H1 (cell line): ENCODE measurements around the gene CKLF. TPM values are rescaled to one million over a fixed set of nuclear protein-coding genes. Genes with fewer than 3 reads are reported as not detected.

Source experiments
- CTCF ChIA-PET: fragments of 300-600 bp; sonication (Branson Sonifier 250); formaldehyde crosslinking; loops from one replicate; lab custom pipeline; 2021; ENCODE audit not compliant: partially characterized antibody; lab: Charles Lee
- POLR2A ChIA-PET: fragments of 300-600 bp; sonication (Branson Sonifier 250); formaldehyde crosslinking; loops from one replicate; lab custom pipeline; 2021; ENCODE audit warnings: inconsistent platforms; ENCODE audit not compliant: partially characterized antibody; lab: Charles Lee
- DNase-seq, 2 experiments: peaks; one replicate each; pipeline versions ENCODE4 v3.0.0 to v3.0.0-alpha.2; 2010 to 2022; ENCODE audit warnings: low spot score in 2 of 2, low read depth in 1 of 2, mixed read lengths in 1 of 2
- FAIRE-seq: peaks from 2 replicates; lab custom pipeline; 2011; peaks lifted over from hg19 to GRCh38; lab: Jason Lieb, UNC
- H2AFZ ChIP-seq: 2 replicates; pipeline ENCODE4 v1.8.1; 2012; ENCODE audit warnings: low read length, inconsistent platforms
- H2AK5ac ChIP-seq: 2 replicates; pipeline ENCODE4 v1.6.1; 2013; ENCODE audit warnings: low read depth, low read length
- H2BK120ac ChIP-seq: replicated peaks from 2 replicates; pipeline ENCODE3; 2013; ENCODE audit warnings: low read depth, low read length, inconsistent platforms
- H2BK12ac ChIP-seq: 2 replicates; pipeline ENCODE4 v1.6.1; 2013; ENCODE audit warnings: low read depth, low read length
- H2BK15ac ChIP-seq: 2 replicates; pipeline ENCODE4 v1.6.1; 2013; ENCODE audit warnings: low read length
- H2BK20ac ChIP-seq: 2 replicates; pipeline ENCODE4 v1.6.1; 2013; ENCODE audit warnings: low read length
- H2BK5ac ChIP-seq: 2 replicates; pipeline ENCODE4 v1.6.1; 2013; ENCODE audit warnings: low read depth, low read length
- H3K14ac ChIP-seq: 2 replicates; pipeline ENCODE4 v1.6.1; 2013; ENCODE audit warnings: inconsistent platforms; ENCODE audit not compliant: insufficient read length
- H3K18ac ChIP-seq: 2 replicates; pipeline ENCODE4 v1.6.1; 2013; ENCODE audit warnings: low read length; ENCODE audit errors: extremely low read depth
- H3K23ac ChIP-seq: 2 replicates; pipeline ENCODE4 v1.6.1; 2013; ENCODE audit warnings: inconsistent platforms; ENCODE audit not compliant: insufficient read length
- H3K23me2 ChIP-seq: 2 replicates; pipeline ENCODE4 v1.6.1; 2013; ENCODE audit warnings: low read depth, low read length
- H3K27ac ChIP-seq: 2 replicates; pipeline ENCODE4 v1.6.1; 2011; ENCODE audit warnings: low read depth, low read length, inconsistent platforms
- H3K27me3 ChIP-seq, 4 experiments: replicated peaks in 1 of 4; 1 replicate in 1 of 4; 2 replicates in 3 of 4; pipeline versions ENCODE4 v1.6.1 to v1.8.1; 2011 to 2013; ENCODE audit warnings: low read length in 3 of 4, mild to moderate bottlenecking in 3 of 4, inconsistent platforms in 2 of 4, mixed read lengths in 2 of 4, moderate library complexity in 1 of 4; ENCODE audit not compliant: control insufficient read depth in 3 of 4, insufficient read depth in 3 of 4; ENCODE audit errors: extremely low read depth in 1 of 4
- H3K36me3 ChIP-seq, 4 experiments: 2 replicates each; pipeline versions ENCODE4 v1.6.1 to v1.8.1; 2011 to 2013; ENCODE audit warnings: mild to moderate bottlenecking in 4 of 4, low read length in 3 of 4, moderate library complexity in 2 of 4, control low read depth in 1 of 4, inconsistent platforms in 1 of 4; ENCODE audit not compliant: insufficient read depth in 4 of 4, control insufficient read depth in 2 of 4
- H3K4ac ChIP-seq: replicated peaks from 2 replicates; pipeline ENCODE3; 2013; ENCODE audit warnings: low read length, low read depth, mixed read lengths, inconsistent platforms; ENCODE audit not compliant: insufficient read length
- H3K4me1 ChIP-seq, 4 experiments: replicated peaks in 1 of 4; 1 replicate in 1 of 4; 2 replicates in 3 of 4; pipeline versions ENCODE4 v1.6.1 to v1.8.1; 2011 to 2013; ENCODE audit warnings: low read length in 3 of 4, inconsistent platforms in 2 of 4, mixed read lengths in 1 of 4; ENCODE audit not compliant: insufficient read depth in 4 of 4, control insufficient read depth in 3 of 4
- H3K4me2 ChIP-seq, 2 experiments: 2 replicates each; pipeline versions ENCODE4 v1.6.1 to v1.8.1; 2011 to 2013; ENCODE audit warnings: low read depth in 2 of 2, low read length in 2 of 2, control low read depth in 1 of 2, inconsistent platforms in 1 of 2, mild to moderate bottlenecking in 1 of 2; ENCODE audit not compliant: insufficient read depth in 1 of 2
- H3K4me3 ChIP-seq, 4 experiments: fragments of 200-600, 300-600 bp in 1 of 4; sonication (generic), shearing (Covaris generic), sonication (Bioruptor Twin) in 1 of 4; 2 replicates each; pipeline versions ENCODE4 v1.5.1 to v1.8.1; 2011 to 2016; ENCODE audit warnings: low read length in 4 of 4, low read depth in 3 of 4, control low read depth in 2 of 4, inconsistent platforms in 2 of 4, mild to moderate bottlenecking in 2 of 4, mixed read lengths in 1 of 4, moderate library complexity in 1 of 4; ENCODE audit not compliant: insufficient read depth in 2 of 4; ENCODE audit errors: extremely low read depth in 1 of 4
- H3K56ac ChIP-seq: replicated peaks from 2 replicates; pipeline ENCODE3; 2013; ENCODE audit warnings: low read depth, mild to moderate bottlenecking, mixed read lengths, low read length, inconsistent platforms; ENCODE audit not compliant: insufficient read length
- H3K79me1 ChIP-seq: 2 replicates; pipeline ENCODE4 v1.6.1; 2013; ENCODE audit warnings: low read depth, low read length, control low read depth
- H3K79me2 ChIP-seq, 2 experiments: 2 replicates each; pipeline versions ENCODE4 v1.6.1 to v1.8.1; 2012 to 2013; ENCODE audit warnings: low read length in 2 of 2, mild to moderate bottlenecking in 2 of 2, inconsistent platforms in 1 of 2; ENCODE audit not compliant: insufficient read depth in 2 of 2, control insufficient read depth in 1 of 2
- H3K9ac ChIP-seq, 4 experiments: replicated peaks in 1 of 4; 1 replicate in 1 of 4; 2 replicates in 3 of 4; pipeline versions ENCODE4 v1.6.1 to v1.8.1; 2011 to 2013; ENCODE audit warnings: low read depth in 3 of 4, low read length in 3 of 4, control low read depth in 2 of 4, mild to moderate bottlenecking in 2 of 4, moderate library complexity in 2 of 4, inconsistent platforms in 1 of 4; ENCODE audit errors: extremely low read depth in 1 of 4
- H3K9me3 ChIP-seq, 2 experiments: 2 replicates each; pipeline versions ENCODE4 v1.6.1 to v1.8.1; 2012 to 2013; ENCODE audit warnings: mild to moderate bottlenecking in 2 of 2, moderate library complexity in 2 of 2, control low read depth in 1 of 2, inconsistent platforms in 1 of 2, low read depth in 1 of 2, low read length in 1 of 2, mixed read lengths in 1 of 2; ENCODE audit not compliant: insufficient read depth in 2 of 2
- H4K20me1 ChIP-seq, 2 experiments: replicated peaks in 1 of 2; 2 replicates each; pipeline versions ENCODE3 to v1.8.1; 2011 to 2013; ENCODE audit warnings: inconsistent platforms in 2 of 2, low read length in 2 of 2, mild to moderate bottlenecking in 1 of 2; ENCODE audit not compliant: insufficient read depth in 2 of 2, control insufficient read depth in 1 of 2
- H4K5ac ChIP-seq: 2 replicates; pipeline ENCODE4 v1.6.1; 2013; ENCODE audit warnings: low read length, low read depth, mixed read lengths, inconsistent platforms; ENCODE audit not compliant: insufficient read length
- H4K8ac ChIP-seq: 2 replicates; pipeline ENCODE4 v1.8.0; 2013; ENCODE audit warnings: mild to moderate bottlenecking, moderate library complexity, low read length, inconsistent platforms; ENCODE audit not compliant: insufficient read depth; ENCODE audit errors: extremely low read depth
- H4K91ac ChIP-seq: replicated peaks from 2 replicates; pipeline ENCODE3; 2013; ENCODE audit warnings: low read length, mixed read lengths, inconsistent platforms; ENCODE audit not compliant: insufficient read length
- MAX ChIP-seq: IDR thresholded peaks from 2 replicates; pipeline ENCODE4 v1.6.1; 2012; ENCODE audit warnings: inconsistent platforms
- NANOG ChIP-seq: IDR thresholded peaks from 2 replicates; pipeline ENCODE4 v1.6.1; 2011; ENCODE audit warnings: low read length, low read depth, mild to moderate bottlenecking, inconsistent platforms; ENCODE audit not compliant: insufficient read depth, poor library complexity, severe bottlenecking
- TEAD4 ChIP-seq: IDR thresholded peaks from 2 replicates; pipeline ENCODE4 v1.6.1; 2012; ENCODE audit warnings: low read depth, low read length, inconsistent platforms, mixed read lengths
- WGBS, 2 experiments: shearing (Covaris generic) in 1 of 2; methylation state at CpG; one replicate each; pipeline versions ENCODE4 v1.1.6 to v1.1.7; 2013 to 2015; ENCODE audit warnings: low lambda C conversion rate in 2 of 2, mixed read lengths in 2 of 2, inconsistent platforms in 1 of 2, low coverage in 1 of 2, missing lambda C conversion rate in 1 of 2; ENCODE audit not compliant: insufficient replicate concordance in 2 of 2, insufficient coverage in 1 of 2, insufficient read length in 1 of 2; ENCODE audit errors: extremely low coverage in 1 of 2, missing lambda C conversion rate in 1 of 2; 5-methylcytosine and 5-hydroxymethylcytosine counted together
- polyA plus RNA-seq, 7 experiments: library from polyadenylated mRNA; depleted of rRNA in 3 of 7; stranded (reverse) in 5 of 7; unstranded in 2 of 7; fragments of >200 nt in 5 of 7; fragments of 200-250 nt in 2 of 7; gene quantifications; 1 replicate in 5 of 7; 2 replicates in 1 of 7; 4 replicates in 1 of 7; pipeline versions ENCODE4 v1.2.1 to v1.2.3, GENCODE V29; 2011 to 2013; ENCODE audit warnings: missing spikeins in 2 of 7, mixed read lengths in 2 of 7
- total RNA-seq: library from RNA; stranded (reverse); fragmentation: NEBNext Ultra II Directional; extraction: Animal tissue kit (Norgen Biotek cat#: 25700); gene quantifications from 2 replicates; pipeline ENCODE4 v1.2.1, GENCODE V29; 2021

CKLF gene
- total and polyA plus RNA-seq, 2 of the 8 experiments (the other 6 are each of a cell fraction or from before 2014, with no cell fraction given): 21.1 to 63.5 TPM

- H3K36me3 ChIP-seq: no peaks in the 10 kb centered on the region
- no peak overlapping the region for H2BK15ac ChIP-seq
- H4K91ac ChIP-seq: no peak overlapping the region
- H2BK5ac ChIP-seq: no peak overlapping the region
- no peak for DNase-seq
- no peak overlapping the region for H3K27ac ChIP-seq
- no peak overlapping the region for H4K5ac ChIP-seq
- H2AFZ ChIP-seq: no peak overlapping the region
- no peak overlapping the region for H3K9ac ChIP-seq
- H3K4me1 ChIP-seq: peaks cover 0 to 10% (median 3%) of the 10 kb centered on the region in 4 experiments
- H3K23me2 ChIP-seq: peaks cover 4% of the 10 kb centered on the region
- H3K4me2 ChIP-seq: no peak overlapping the region
- H3K23ac ChIP-seq: no peak overlapping the region
- FAIRE-seq: no peak
- no peak overlapping the region for H3K4me3 ChIP-seq
- H4K8ac ChIP-seq: no peak overlapping the region
- H3K56ac ChIP-seq: no peak overlapping the region
- H3K4ac ChIP-seq: no peak overlapping the region
- H3K79me1 ChIP-seq: no peaks in the 10 kb centered on the region
- WGBS, 2 experiments: 93% methylated on average over 3 of the region's 3 CpGs; no CpG with 5 or more reads in 1 of the 2 experiments
- H2BK12ac ChIP-seq: no peak overlapping the region
- H3K79me2 ChIP-seq: no peaks in the 10 kb centered on the region
- H3K18ac ChIP-seq: no peak overlapping the region
- H2BK120ac ChIP-seq: no peak overlapping the region
- POLR2A ChIA-PET: interaction anchor here (1.3 to 1.7 kb wide), 2 partner anchors 10 to 11 kb away, joined by 3 to 4 read pairs; no protein-coding TSS in a partner anchor
- no peak overlapping the region for H2AK5ac ChIP-seq
- CTCF ChIA-PET: interaction anchor here (1.0 to 6.8 kb wide), 7 partner anchors 9 to 292 kb away, joined by 3 to 30 read pairs (median 4); no protein-coding TSS in a partner anchor
- no peak overlapping the region for H3K14ac ChIP-seq
- H3K9me3 ChIP-seq: no peaks in the 10 kb centered on the region
- peaks cover 19 to 27% (median 25%) of the 10 kb centered on the region in 4 experiments for H3K27me3 ChIP-seq
- H4K20me1 ChIP-seq: no peaks in the 10 kb centered on the region
- no peak overlapping the region for H2BK20ac ChIP-seq
- TF ChIP-seq TEAD4 (no peak), MAX (no peak), NANOG (no peak)
Observed at GRCh38 chr16:66575060-66575459, 22.7 kb downstream of the CKLF start.
